ENCODE results near the gene B3GAT2.

- TF ChIP-seq CTCF (optimal IDR thresholded peaks at IDR 0.05 in 1 of 3, IDR thresholded peaks at IDR 0.05 in 1 of 3, conservative IDR thresholded peaks at IDR 0.05 in 1 of 3; ENCODE audit: extremely low read depth in 1 of 3, insufficient read depth in 2 of 3, low read length in 3 of 3), result no peak
- no peak for TF ChIP-seq EZH2 (IDR thresholded peaks at IDR 0.05; ENCODE audit: low read length)
Observed at GRCh38 chr6:70813885-70814284, 143.0 kb downstream of the B3GAT2 start.
